HL-60 (cell line): ENCODE measurements around the gene RPL10.

ENCODE experiments used
- DNase-seq, 2 experiments: peaks; one replicate each; pipeline ENCODE4 v3.0.0-alpha.2; 2010 to 2020; ENCODE audit warnings: low read depth in 1 of 2, low spot score in 1 of 2
- H3K27ac ChIP-seq: fragments of 250-450 bp; sonication (Bioruptor Pico); replicated peaks from 2 replicates; pipeline ENCODE4 v1.5.1; 2020; ENCODE audit warnings: mild to moderate bottlenecking, moderate library complexity
- H3K27me3 ChIP-seq: fragments of 250-450 bp; sonication (Bioruptor Pico); 2 replicates; pipeline ENCODE4 v1.5.1; 2021; ENCODE audit warnings: mild to moderate bottlenecking, moderate library complexity; ENCODE audit not compliant: insufficient read depth, poor library complexity, severe bottlenecking
- H3K4me3 ChIP-seq: replicated peaks from 2 replicates; pipeline ENCODE4 v1.5.1; 2011; ENCODE audit warnings: mild to moderate bottlenecking, control low read depth, low read length; ENCODE audit not compliant: insufficient read depth
- CTCF ChIP-seq: IDR thresholded peaks from one replicate; pipeline ENCODE4 v1.5.1; 2011; ENCODE audit warnings: low read length, control low read depth, inconsistent platforms; ENCODE audit not compliant: insufficient read depth
- GABPA ChIP-seq: IDR thresholded peaks from 2 replicates; pipeline ENCODE4 v1.6.1; 2012; ENCODE audit warnings: low read depth
- POLR2AphosphoS5 ChIP-seq: IDR thresholded peaks from 2 replicates; pipeline ENCODE4 v1.6.1; 2012; ENCODE audit warnings: low read depth
- REST ChIP-seq: IDR thresholded peaks from 2 replicates; pipeline ENCODE4 v1.6.1; 2012; ENCODE audit warnings: low read depth; ENCODE audit not compliant: insufficient replicate concordance
- SPI1 ChIP-seq: IDR thresholded peaks from 2 replicates; pipeline ENCODE4 v1.6.1; 2012; ENCODE audit warnings: low read depth, mild to moderate bottlenecking, borderline replicate concordance

RPL10 gene

GRCh38 chrX:154371017-154371788 is 27.0 kb upstream of the RPL10 start:
- Histone ChIP-seq H3K27me3 (no peaks in the 10 kb centered on the region), H3K27ac (peak overlapping the region; percentile 94), H3K4me3 (peak overlapping the region; percentile 74)
- no peak for TF ChIP-seq CTCF
- TF ChIP-seq SPI1, result no peak
- no peak for TF ChIP-seq REST
- peak; percentile 92 for TF ChIP-seq POLR2AphosphoS5
- TF ChIP-seq GABPA, result no peak
- DNase-seq, result peak; percentile 84 to 94

GRCh38 chrX:154371789-154372300 is 26.3 kb upstream of the RPL10 start:
- TF ChIP-seq POLR2AphosphoS5 (no peak), SPI1 (no peak), REST (no peak), CTCF (no peak), GABPA (no peak)
- no peaks in the 10 kb centered on the region for H3K27me3 ChIP-seq
- DNase-seq, result no peak
- peak overlapping the region; percentile 73 for H3K27ac ChIP-seq
- peak overlapping the region; percentile 52 for H3K4me3 ChIP-seq

GRCh38 chrX:154372612-154373022 is 25.6 kb upstream of the RPL10 start:
- DNase-seq, result no peak
- Histone ChIP-seq H3K27ac (no peak overlapping the region), H3K27me3 (no peaks in the 10 kb centered on the region), H3K4me3 (no peak overlapping the region)
- TF ChIP-seq POLR2AphosphoS5 (no peak), CTCF (no peak), REST (no peak), SPI1 (no peak), GABPA (no peak)
